ENCODE measurements around the gene CELSR1.

Gene CELSR1

DNA sequence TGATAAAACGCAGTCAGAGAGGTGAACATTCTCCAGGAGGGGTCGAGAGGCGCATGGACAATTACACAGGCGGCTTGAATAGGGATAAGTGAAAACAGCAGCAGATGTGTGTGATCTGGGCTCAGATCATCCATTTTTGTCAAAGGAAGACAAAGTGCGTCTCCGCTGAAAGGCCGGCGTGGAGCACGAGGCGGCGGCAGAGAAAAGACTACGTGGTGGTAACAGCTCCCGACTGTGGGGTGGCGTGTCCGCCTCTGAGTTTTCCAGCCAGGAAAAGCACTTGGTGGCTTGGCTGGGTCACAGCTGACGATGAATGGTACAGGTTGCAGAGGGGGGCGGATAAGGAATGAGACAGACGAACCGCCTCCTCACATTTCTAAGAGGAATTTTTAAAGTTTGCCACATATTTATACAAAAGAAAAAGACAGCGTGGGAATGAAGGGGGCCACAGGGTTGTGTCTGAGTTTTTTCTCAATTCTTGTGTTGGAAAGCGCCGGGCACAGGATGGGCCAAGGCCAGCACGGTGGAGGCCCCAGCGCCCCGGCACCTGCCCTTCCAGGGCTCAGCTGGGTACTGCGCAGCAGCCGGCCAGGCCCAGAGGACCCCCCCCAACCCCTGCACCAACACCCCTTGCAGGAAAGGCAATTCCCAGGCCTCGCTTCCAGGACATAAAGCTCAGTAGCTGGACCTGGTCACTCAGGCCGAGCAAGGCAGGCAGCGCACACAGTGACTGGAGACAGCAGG is 121.5 kb downstream of the CELSR1 start:
- ChIA-PET CTCF (no interaction called here), POLR2A (ENCODE audit: low non-redundant PET) (no interaction called here)
- DNase-seq (ENCODE audit: low spot score): no peak
- TF ChIP-seq, protein P1, sequence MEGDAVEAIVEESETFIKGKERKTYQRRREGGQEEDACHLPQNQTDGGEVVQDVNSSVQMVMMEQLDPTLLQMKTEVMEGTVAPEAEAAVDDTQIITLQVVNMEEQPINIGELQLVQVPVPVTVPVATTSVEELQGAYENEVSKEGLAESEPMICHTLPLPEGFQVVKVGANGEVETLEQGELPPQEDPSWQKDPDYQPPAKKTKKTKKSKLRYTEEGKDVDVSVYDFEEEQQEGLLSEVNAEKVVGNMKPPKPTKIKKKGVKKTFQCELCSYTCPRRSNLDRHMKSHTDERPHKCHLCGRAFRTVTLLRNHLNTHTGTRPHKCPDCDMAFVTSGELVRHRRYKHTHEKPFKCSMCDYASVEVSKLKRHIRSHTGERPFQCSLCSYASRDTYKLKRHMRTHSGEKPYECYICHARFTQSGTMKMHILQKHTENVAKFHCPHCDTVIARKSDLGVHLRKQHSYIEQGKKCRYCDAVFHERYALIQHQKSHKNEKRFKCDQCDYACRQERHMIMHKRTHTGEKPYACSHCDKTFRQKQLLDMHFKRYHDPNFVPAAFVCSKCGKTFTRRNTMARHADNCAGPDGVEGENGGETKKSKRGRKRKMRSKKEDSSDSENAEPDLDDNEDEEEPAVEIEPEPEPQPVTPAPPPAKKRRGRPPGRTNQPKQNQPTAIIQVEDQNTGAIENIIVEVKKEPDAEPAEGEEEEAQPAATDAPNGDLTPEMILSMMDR (conservative IDR thresholded peaks at IDR 0.05; ENCODE audit: low read depth): no peak
- H3K27ac ChIP-seq: no peak overlapping the region

GRCh38 chr22:46414704-46415103 is 122.7 kb downstream of the CELSR1 start:
- POLR2A ChIA-PET (ENCODE audit: low non-redundant PET): no interaction called here
- CTCF ChIA-PET: no interaction called here
- TF ChIP-seq, protein P1 (conservative IDR thresholded peaks at IDR 0.05; ENCODE audit: low read depth): no peak
- no peak overlapping the region for H3K27ac ChIP-seq
- no peak for DNase-seq (ENCODE audit: low spot score)

GRCh38 chr22:46413725-46414379 is 123.6 kb downstream of the CELSR1 start:
- no peak overlapping the region for H3K27ac ChIP-seq
- TF ChIP-seq, protein P1 (conservative IDR thresholded peaks at IDR 0.05; ENCODE audit: low read depth): no peak
- ChIA-PET POLR2A (ENCODE audit: low non-redundant PET) (no interaction called here), CTCF (no interaction called here)
- no peak for DNase-seq (ENCODE audit: low spot score)

- no peak for DNase-seq (ENCODE audit: low spot score)
- ChIA-PET POLR2A (ENCODE audit: low non-redundant PET) (no interaction called here), CTCF (no interaction called here)
- no peak overlapping the region for H3K27ac ChIP-seq
- TF ChIP-seq, protein P1 (conservative IDR thresholded peaks at IDR 0.05; ENCODE audit: low read depth): no peak
Measured at GRCh38 chr22:46411347-46411746, 126.1 kb downstream of the CELSR1 start.

DNA sequence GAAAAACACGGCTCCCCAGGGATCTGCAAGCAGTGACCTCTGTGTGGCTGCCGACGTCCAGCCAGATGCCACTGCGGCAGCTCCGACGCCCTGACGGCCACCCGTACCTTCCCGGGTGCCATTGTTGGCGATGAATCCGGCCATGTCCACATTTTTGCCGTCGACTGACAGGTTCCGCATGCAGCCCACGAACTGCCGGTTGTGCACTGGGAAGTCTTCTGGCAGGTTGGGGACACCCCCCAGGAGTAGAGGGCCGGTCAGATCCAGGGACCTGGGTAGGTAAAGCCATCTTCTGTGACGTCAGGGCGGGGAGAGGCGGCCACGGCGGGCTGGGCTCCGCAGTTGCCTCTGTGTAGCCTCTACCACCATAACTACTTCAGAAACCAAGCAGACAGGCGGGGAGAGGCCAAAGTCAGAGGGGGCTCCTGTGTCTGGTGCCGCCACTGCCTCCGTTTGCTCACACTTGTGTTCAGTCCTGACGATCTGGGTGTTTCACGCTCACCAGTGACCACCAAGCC is 127.1 kb downstream of the CELSR1 start:
- CTCF ChIA-PET: interaction anchor here (0.7 kb wide), 1 partner anchor 25 kb away, joined by 8 read pairs; no protein-coding TSS in a partner anchor
- no peak for DNase-seq (ENCODE audit: low spot score)
- H3K27ac ChIP-seq: no peak overlapping the region
- POLR2A ChIA-PET (ENCODE audit: low non-redundant PET): no interaction called here
- TF ChIP-seq, protein P1 (conservative IDR thresholded peaks at IDR 0.05; ENCODE audit: low read depth): no peak

GRCh38 chr22:46409631-46410210 is 127.7 kb downstream of the CELSR1 start:
- CTCF ChIA-PET: no interaction called here
- H3K27ac ChIP-seq: no peak overlapping the region
- POLR2A ChIA-PET (ENCODE audit: low non-redundant PET): no interaction called here
- TF ChIP-seq, protein P1 (conservative IDR thresholded peaks at IDR 0.05; ENCODE audit: low read depth): no peak
- no peak for DNase-seq (ENCODE audit: low spot score)
